Tibial nerve (tissue), 4 donors: ENCODE data around the gene RITA1. TPM values are rescaled to one million over a fixed set of nuclear protein-coding genes. Genes with fewer than 3 reads are reported as not detected.

Experiments
- DNase-seq, 2 donors: peaks; one replicate each; pipeline ENCODE4 v3.0.0-alpha.2; 2019; ENCODE audit warnings: low spot score in 2 of 2
- H3K27ac ChIP-seq, 4 donors: fragments of 200-600 bp; sonication (generic) in 3 of 4; one replicate each; pipeline ENCODE4 v1.5.1; 2017 to 2019; ENCODE audit warnings: mild to moderate bottlenecking in 1 of 4
- H3K27me3 ChIP-seq, 2 donors: fragments of 200-600 bp; sonication (generic) in 1 of 2; one replicate each; pipeline versions ENCODE4 v1.5.1 to v1.6.0; 2017 to 2019
- H3K36me3 ChIP-seq, 3 donors: fragments of 200-600 bp; sonication (generic); one replicate each; pipeline ENCODE4 v1.5.1; 2018 to 2019
- H3K4me1 ChIP-seq, 4 donors: fragments of 200-600 bp; sonication (generic) in 3 of 4; one replicate each; pipeline ENCODE4 v1.5.1; 2017 to 2019
- H3K4me3 ChIP-seq, 4 donors: fragments of 200-600 bp; sonication (generic) in 3 of 4; one replicate each; pipeline ENCODE4 v1.5.1; 2017 to 2019; ENCODE audit warnings: mild to moderate bottlenecking in 1 of 4, moderate library complexity in 1 of 4
- H3K9me3 ChIP-seq, 4 donors: fragments of 200-600 bp; sonication (generic) in 3 of 4; one replicate each; pipeline ENCODE4 v1.5.1; 2017 to 2019
- EP300 ChIP-seq, 2 donors: sonication (generic); formaldehyde crosslinking; IDR thresholded peaks; one replicate each; pipeline ENCODE4 v1.6.1; 2017; ENCODE audit warnings: antibody characterized with exemption in 2 of 2, mild to moderate bottlenecking in 1 of 2
- POLR2A ChIP-seq, 2 donors: fragments of 450-650 bp; IDR thresholded peaks; one replicate each; pipeline ENCODE4 v1.6.1; 2017; ENCODE audit warnings: antibody characterized with exemption in 2 of 2, mild to moderate bottlenecking in 2 of 2, moderate library complexity in 2 of 2
- WGBS, 2 donors: methylation state at CpG; one replicate each; pipeline ENCODE4 v1.1.5; 2018; 5-methylcytosine and 5-hydroxymethylcytosine counted together
- total RNA-seq, 4 donors: library from RNA; depleted of rRNA; stranded (reverse); fragments of >200 nt; gene quantifications; one replicate each; pipeline ENCODE4 v1.1.0, GENCODE V29; 2016
- TF ChIP-seq, protein P1 (sequence below), 5 experiments: fragments of 200-600 bp in 3 of 5; fragments of 450-650 bp in 2 of 5; sonication (generic) in 3 of 5; IDR thresholded peaks; one replicate each; pipeline ENCODE4 v1.5.1; 2016 to 2019; ENCODE audit warnings: antibody characterized with exemption in 5 of 5, mild to moderate bottlenecking in 3 of 5, moderate library complexity in 2 of 5

Gene RITA1
- total RNA-seq, 4 donors from 2014 or later, result 8.3 to 27.5 (median 14.1) TPM

- Histone ChIP-seq H3K27me3 (no peaks in the 10 kb centered on the region), H3K4me3 (no peak overlapping the region), H3K27ac (no peak overlapping the region), H3K9me3 (no peaks in the 10 kb centered on the region), H3K36me3 (peaks cover 0 to 2% (median 0%) of the 10 kb centered on the region in 3 donors), H3K4me1 (peaks cover 0 to 28% (median 4%) of the 10 kb centered on the region in 4 donors)
- WGBS, 2 donors, result 93 to 95% methylated on average over 7 to 8 of the region's 8 CpGs
- TF ChIP-seq POLR2A (IDR thresholded peaks at IDR 0.05), result no peak
- TF ChIP-seq EP300 (IDR thresholded peaks at IDR 0.05), result no peak
- TF ChIP-seq, protein P1, sequence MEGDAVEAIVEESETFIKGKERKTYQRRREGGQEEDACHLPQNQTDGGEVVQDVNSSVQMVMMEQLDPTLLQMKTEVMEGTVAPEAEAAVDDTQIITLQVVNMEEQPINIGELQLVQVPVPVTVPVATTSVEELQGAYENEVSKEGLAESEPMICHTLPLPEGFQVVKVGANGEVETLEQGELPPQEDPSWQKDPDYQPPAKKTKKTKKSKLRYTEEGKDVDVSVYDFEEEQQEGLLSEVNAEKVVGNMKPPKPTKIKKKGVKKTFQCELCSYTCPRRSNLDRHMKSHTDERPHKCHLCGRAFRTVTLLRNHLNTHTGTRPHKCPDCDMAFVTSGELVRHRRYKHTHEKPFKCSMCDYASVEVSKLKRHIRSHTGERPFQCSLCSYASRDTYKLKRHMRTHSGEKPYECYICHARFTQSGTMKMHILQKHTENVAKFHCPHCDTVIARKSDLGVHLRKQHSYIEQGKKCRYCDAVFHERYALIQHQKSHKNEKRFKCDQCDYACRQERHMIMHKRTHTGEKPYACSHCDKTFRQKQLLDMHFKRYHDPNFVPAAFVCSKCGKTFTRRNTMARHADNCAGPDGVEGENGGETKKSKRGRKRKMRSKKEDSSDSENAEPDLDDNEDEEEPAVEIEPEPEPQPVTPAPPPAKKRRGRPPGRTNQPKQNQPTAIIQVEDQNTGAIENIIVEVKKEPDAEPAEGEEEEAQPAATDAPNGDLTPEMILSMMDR (IDR thresholded peaks at IDR 0.05), result no peak
- no peak for DNase-seq
Measured at GRCh38 chr12:113197518-113198077, 12.1 kb downstream of the RITA1 start.

DNA sequence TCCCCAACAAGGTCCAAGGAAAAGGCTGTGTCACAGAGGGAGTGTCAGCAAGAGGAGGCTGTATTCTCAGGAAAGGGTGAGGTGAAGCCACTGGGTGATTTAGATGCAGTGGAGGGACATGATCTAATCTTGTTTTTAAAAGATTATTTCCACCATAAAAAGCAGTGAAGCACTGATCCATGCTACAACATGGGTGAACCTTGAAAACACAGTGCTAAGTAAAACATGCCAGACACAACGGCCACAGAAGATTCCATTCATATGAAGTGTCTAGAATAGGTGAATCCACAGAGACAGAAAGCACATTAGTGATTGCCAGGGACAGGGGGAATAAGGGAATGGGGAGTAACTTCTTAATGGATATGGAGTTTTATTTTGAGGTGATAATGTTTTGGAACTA lies 12.8 kb downstream of the RITA1 start:
- H3K4me3 ChIP-seq, result no peak overlapping the region
- no peaks in the 10 kb centered on the region for H3K9me3 ChIP-seq
- TF ChIP-seq, protein P1 (IDR thresholded peaks at IDR 0.05), result no peak
- TF ChIP-seq POLR2A (IDR thresholded peaks at IDR 0.05) (no peak), EP300 (IDR thresholded peaks at IDR 0.05) (no peak)
- WGBS, 2 donors, result 50 to 59% methylated on average over 1 of the region's 1 CpG
- H3K27me3 ChIP-seq, result no peaks in the 10 kb centered on the region
- DNase-seq, result no peak
- no peak overlapping the region for H3K27ac ChIP-seq
- H3K36me3 ChIP-seq, result no peaks in the 10 kb centered on the region
- peaks cover 0 to 26% (median 4%) of the 10 kb centered on the region in 4 donors for H3K4me1 ChIP-seq

GRCh38 chr12:113200021-113200797 lies 14.7 kb downstream of the RITA1 start:
- Histone ChIP-seq H3K27ac (no peak overlapping the region), H3K27me3 (no peaks in the 10 kb centered on the region), H3K4me1 (peaks cover 0 to 16% (median 0%) of the 10 kb centered on the region in 4 donors), H3K4me3 (no peak overlapping the region), H3K9me3 (no peaks in the 10 kb centered on the region), H3K36me3 (no peaks in the 10 kb centered on the region)
- no peak for DNase-seq
- WGBS, 2 donors, result 77 to 86% methylated on average over 11 to 12 of the region's 12 CpGs
- TF ChIP-seq, protein P1 (IDR thresholded peaks at IDR 0.05), result no peak
- no peak for TF ChIP-seq EP300 (IDR thresholded peaks at IDR 0.05)
- no peak for TF ChIP-seq POLR2A (IDR thresholded peaks at IDR 0.05)

- Histone ChIP-seq H3K27me3 (no peaks in the 10 kb centered on the region), H3K4me1 (peaks cover 0 to 14% (median 0%) of the 10 kb centered on the region in 4 donors), H3K9me3 (no peaks in the 10 kb centered on the region), H3K27ac (no peak overlapping the region), H3K4me3 (no peak overlapping the region), H3K36me3 (no peaks in the 10 kb centered on the region)
- WGBS, 2 donors, result 80 to 86% methylated on average over 12 to 14 of the region's 14 CpGs
- DNase-seq, result no peak
- TF ChIP-seq EP300 (IDR thresholded peaks at IDR 0.05) (no peak), POLR2A (IDR thresholded peaks at IDR 0.05) (no peak)
- TF ChIP-seq, protein P1 (IDR thresholded peaks at IDR 0.05), result no peak
Measured at GRCh38 chr12:113201187-113202177, 16.0 kb downstream of the RITA1 start.
